CD14-positive monocyte (primary cell): ENCODE measurements around the gene TARM1. TPM values are rescaled to one million over a fixed set of nuclear protein-coding genes. Genes with fewer than 3 reads are reported as not detected.

Source experiments
- DNase-seq, 3 donors: peaks; one replicate each; pipeline ENCODE4 v3.0.0-alpha.2; 2011 to 2022
- H2AFZ ChIP-seq: 2 replicates; pipeline ENCODE4 v1.6.0; 2012; ENCODE audit warnings: mild to moderate bottlenecking, low read depth, low read length, inconsistent platforms; ENCODE audit not compliant: insufficient read depth, poor library complexity, severe bottlenecking
- H3K27ac ChIP-seq, 2 donors: 1 replicate in 1 of 2; 2 replicates in 1 of 2; pipeline ENCODE4 v1.5.1; 2012 to 2013; ENCODE audit warnings: low read length in 2 of 2, control low read depth in 1 of 2, inconsistent platforms in 1 of 2, low read depth in 1 of 2, mild to moderate bottlenecking in 1 of 2
- H3K27me3 ChIP-seq, 2 donors: one replicate each; pipeline versions ENCODE4 v1.6.0 to v1.6.1; 2011 to 2013; ENCODE audit warnings: low read length in 2 of 2; ENCODE audit not compliant: control insufficient read depth in 2 of 2, insufficient read depth in 2 of 2
- H3K36me3 ChIP-seq, 2 donors: replicated peaks in 1 of 2; 1 replicate in 1 of 2; 2 replicates in 1 of 2; pipeline versions ENCODE4 v1.5.1 to v1.6.1; 2012 to 2013; ENCODE audit warnings: low read length in 2 of 2, control low read depth in 1 of 2, inconsistent platforms in 1 of 2, mild to moderate bottlenecking in 1 of 2; ENCODE audit not compliant: insufficient read depth in 2 of 2, control insufficient read depth in 1 of 2
- H3K4me1 ChIP-seq, 2 donors: 1 replicate in 1 of 2; 2 replicates in 1 of 2; pipeline versions ENCODE4 v1.5.1 to v1.6.1; 2012 to 2013; ENCODE audit warnings: low read length in 2 of 2, control low read depth in 1 of 2, inconsistent platforms in 1 of 2, mild to moderate bottlenecking in 1 of 2, moderate library complexity in 1 of 2; ENCODE audit not compliant: insufficient read depth in 2 of 2, control insufficient read depth in 1 of 2
- H3K4me2 ChIP-seq: replicated peaks from 2 replicates; pipeline ENCODE3; 2012; ENCODE audit warnings: low read length, moderate library complexity, mild to moderate bottlenecking; ENCODE audit not compliant: poor library complexity, severe bottlenecking; ENCODE audit errors: extremely low read depth
- H3K4me3 ChIP-seq, 3 experiments: fragments of 200-600 bp in 1 of 3; sonication (generic) in 1 of 3; replicated peaks in 1 of 3; 1 replicate in 2 of 3; 2 replicates in 1 of 3; pipeline ENCODE4 v1.5.1; 2011 to 2013; ENCODE audit warnings: low read length in 3 of 3, mild to moderate bottlenecking in 3 of 3, control low read depth in 2 of 3, low read depth in 2 of 3, inconsistent platforms in 1 of 3, moderate library complexity in 1 of 3
- H3K79me2 ChIP-seq: 2 replicates; pipeline ENCODE4 v1.6.0; 2012; ENCODE audit warnings: mild to moderate bottlenecking, control low read depth, inconsistent platforms, low read length, moderate library complexity; ENCODE audit not compliant: insufficient read depth
- H3K9ac ChIP-seq: 2 replicates; pipeline ENCODE4 v1.6.0; 2017; ENCODE audit warnings: low read length, mild to moderate bottlenecking; ENCODE audit not compliant: insufficient read depth, poor library complexity, severe bottlenecking
- H3K9me3 ChIP-seq, 2 donors: replicated peaks in 1 of 2; 1 replicate in 1 of 2; 2 replicates in 1 of 2; pipeline versions ENCODE4 v1.5.1 to v1.6.1; 2012 to 2013; ENCODE audit warnings: low read length in 2 of 2, control low read depth in 1 of 2; ENCODE audit not compliant: control insufficient read depth in 1 of 2, insufficient read depth in 1 of 2
- H4K20me1 ChIP-seq: 2 replicates; pipeline ENCODE4 v1.6.0; 2012; ENCODE audit warnings: mild to moderate bottlenecking, low read length, control low read depth, moderate library complexity; ENCODE audit not compliant: insufficient read depth
- H3K27ac Mint-ChIP-seq, 7 donors: one replicate each; pipeline ENCODE4 v1.8.0; 2020; ENCODE audit warnings: mild to moderate bottlenecking in 7 of 7, mixed read lengths in 7 of 7, moderate library complexity in 6 of 7, inconsistent platforms in 2 of 7
- H3K27me3 Mint-ChIP-seq, 3 donors: one replicate each; pipeline ENCODE4 v1.8.0; 2021 to 2022; ENCODE audit warnings: low read depth in 3 of 3, mild to moderate bottlenecking in 3 of 3, mixed read lengths in 3 of 3, moderate library complexity in 3 of 3, inconsistent platforms in 1 of 3
- H3K36me3 Mint-ChIP-seq, 2 donors: one replicate each; pipeline ENCODE4 v1.8.0; 2020; ENCODE audit warnings: mixed read lengths in 2 of 2, inconsistent platforms in 1 of 2, mild to moderate bottlenecking in 1 of 2
- H3K4me1 Mint-ChIP-seq: one replicate; pipeline ENCODE4 v1.8.0; 2020; ENCODE audit warnings: mild to moderate bottlenecking, mixed read lengths
- H3K4me3 Mint-ChIP-seq, 2 donors: one replicate each; pipeline ENCODE4 v1.8.0; 2020; ENCODE audit warnings: mild to moderate bottlenecking in 2 of 2, mixed read lengths in 2 of 2, moderate library complexity in 1 of 2
- H3K9me3 Mint-ChIP-seq, 7 donors: one replicate each; pipeline ENCODE4 v1.8.0; 2020 to 2022; ENCODE audit warnings: mixed read lengths in 7 of 7, mild to moderate bottlenecking in 6 of 7, moderate library complexity in 6 of 7, inconsistent platforms in 2 of 7
- CTCF ChIP-seq: fragments of 200-600 bp; IDR thresholded peaks from one replicate; pipeline ENCODE4 v1.8.0; 2022; ENCODE audit warnings: antibody characterized with exemption, mild to moderate bottlenecking
- WGBS: methylation state at CpG from one replicate; pipeline ENCODE4 v1.1.5; 2013; ENCODE audit warnings: missing lambda C conversion rate; ENCODE audit not compliant: insufficient coverage; 5-methylcytosine and 5-hydroxymethylcytosine counted together
- intact Hi-C, 2 donors: fragments of 100-400 bp; cut with micrococcal nuclease; formaldehyde crosslinking; loops; one replicate each; pipeline versions ENCODE4 v1.15.0 to v1.15.1; 2023
- polyA plus RNA-seq, 3 donors: library from polyadenylated mRNA; depleted of rRNA in 1 of 3; unstranded in 2 of 3; stranded (reverse) in 1 of 3; fragments of 300-500 nt in 2 of 3; fragments of >200 nt in 1 of 3; fragmentation: Illumina TruSeq in 2 of 3; gene quantifications; 1 replicate in 2 of 3; 2 replicates in 1 of 3; pipeline ENCODE4 v1.2.3, GENCODE V29; 2012 to 2021

TARM1 gene
- polyA plus RNA-seq, 3 donors: 0.89 to 1.2 TPM; not detected in 1

- TF ChIP-seq CTCF: no peak
- peaks cover 0 to 2% (median 0%) of the 10 kb centered on the region in 7 donors for H3K9me3 Mint-ChIP-seq
- peaks cover 54 to 69% of the 10 kb centered on the region in 2 donors for H3K36me3 ChIP-seq
- peaks cover 3 to 4% of the 10 kb centered on the region in 2 donors for H3K4me1 ChIP-seq
- H3K27ac Mint-ChIP-seq: no peak overlapping the region
- 90% methylated on average over 5 of the region's 7 CpGs for WGBS
- intact Hi-C loops: no loop called here
- H3K27ac ChIP-seq: no peak overlapping the region
- no peaks in the 10 kb centered on the region for H3K27me3 ChIP-seq
- peaks cover 5% of the 10 kb centered on the region for H3K4me1 Mint-ChIP-seq
- H2AFZ ChIP-seq: no peak overlapping the region
- peaks cover 52% of the 10 kb centered on the region for H3K79me2 ChIP-seq
- H3K4me3 Mint-ChIP-seq: no peak overlapping the region
- H3K36me3 Mint-ChIP-seq: peaks cover 60 to 84% of the 10 kb centered on the region in 2 donors
- H3K27me3 Mint-ChIP-seq: no peaks in the 10 kb centered on the region
- H3K9ac ChIP-seq: no peak overlapping the region
- H4K20me1 ChIP-seq: peaks cover 47% of the 10 kb centered on the region
- no peak for DNase-seq
- no peak overlapping the region for H3K4me3 ChIP-seq
- no peaks in the 10 kb centered on the region for H3K9me3 ChIP-seq
- no peak overlapping the region for H3K4me2 ChIP-seq
Measured at GRCh38 chr19:54108496-54108895, 27.3 kb upstream of the TARM1 start.

- intact Hi-C loops: no loop called here
- Mint-ChIP-seq H3K4me1 (peaks cover 8% of the 10 kb centered on the region), H3K27me3 (no peaks in the 10 kb centered on the region), H3K36me3 (peaks cover 57 to 79% of the 10 kb centered on the region in 2 donors), H3K4me3 (no peak overlapping the region), H3K27ac (peak overlapping the region in 1 of 7 donors; percentile 20), H3K9me3 (peaks cover 0 to 2% (median 0%) of the 10 kb centered on the region in 7 donors)
- peaks cover 54 to 69% of the 10 kb centered on the region in 2 donors for H3K36me3 ChIP-seq
- no peaks in the 10 kb centered on the region for H3K9me3 ChIP-seq
- WGBS: 94% methylated on average over 16 of the region's 21 CpGs
- H3K27ac ChIP-seq: no peak overlapping the region
- H3K79me2 ChIP-seq: peaks cover 55% of the 10 kb centered on the region
- H3K4me3 ChIP-seq: no peak overlapping the region
- peaks cover 42% of the 10 kb centered on the region for H4K20me1 ChIP-seq
- no peak overlapping the region for H3K4me2 ChIP-seq
- H3K9ac ChIP-seq: no peak overlapping the region
- TF ChIP-seq CTCF: no peak
- no peak for DNase-seq
- H3K4me1 ChIP-seq: peaks cover 8 to 9% of the 10 kb centered on the region in 2 donors
- H3K27me3 ChIP-seq: no peaks in the 10 kb centered on the region
- no peak overlapping the region for H2AFZ ChIP-seq
Measured at GRCh38 chr19:54107876-54108490, 26.8 kb upstream of the TARM1 start.
